Thyroid gland (tissue), 4 donors: ENCODE measurements around the gene SYNCRIP. TPM values are rescaled to one million over a fixed set of nuclear protein-coding genes. Genes with fewer than 3 reads are reported as not detected.

Experiments
- DNase-seq, 2 donors: peaks; one replicate each; pipeline ENCODE4 v3.0.0-alpha.2; 2019
- H3K27ac ChIP-seq, 3 donors: fragments of 200-600 bp; sonication (generic); 1 replicate in 2 of 3; 2 replicates in 1 of 3; pipeline ENCODE4 v1.5.1; 2016 to 2019; ENCODE audit warnings: mild to moderate bottlenecking in 1 of 3, moderate library complexity in 1 of 3
- H3K27me3 ChIP-seq: fragments of 200-600 bp; sonication (generic); one replicate; pipeline ENCODE4 v1.5.1; 2019
- H3K36me3 ChIP-seq, 2 donors: fragments of 200-600 bp; sonication (generic); one replicate each; pipeline ENCODE4 v1.5.1; 2016 to 2019
- H3K4me1 ChIP-seq, 2 donors: fragments of 200-600 bp; sonication (generic); one replicate each; pipeline ENCODE4 v1.5.1; 2017 to 2019
- H3K4me3 ChIP-seq, 3 donors: fragments of 200-600 bp; sonication (generic); replicated peaks in 1 of 3; 1 replicate in 2 of 3; 2 replicates in 1 of 3; pipeline ENCODE4 v1.5.1; 2016; ENCODE audit warnings: mild to moderate bottlenecking in 1 of 3
- H3K9me3 ChIP-seq: fragments of 200-600 bp; sonication (generic); one replicate; pipeline ENCODE4 v1.5.1; 2017
- POLR2A ChIP-seq, 2 donors: fragments of 450-650 bp; IDR thresholded peaks; one replicate each; pipeline ENCODE4 v1.6.1; 2017; ENCODE audit warnings: antibody characterized with exemption in 2 of 2, mild to moderate bottlenecking in 2 of 2, moderate library complexity in 1 of 2
- WGBS, 2 donors: methylation state at CpG; one replicate each; pipeline ENCODE4 v1.1.5; 2017; 5-methylcytosine and 5-hydroxymethylcytosine counted together
- intact Hi-C: fragments of 100-400 bp; cut with DNase I; formaldehyde crosslinking; loops from one replicate; pipeline ENCODE4 v1.15.1; 2023
- total RNA-seq, 4 donors: library from RNA; depleted of rRNA; stranded (reverse); fragments of >200 nt; gene quantifications; one replicate each; pipeline ENCODE4 v1.2.3, GENCODE V29; 2016
- TF ChIP-seq, protein P1 (sequence below), 6 experiments: fragments of 200-600 bp in 3 of 6; fragments of 450-650 bp in 3 of 6; sonication (generic) in 3 of 6; IDR thresholded peaks; one replicate each; pipeline ENCODE4 v1.5.1; 2016 to 2019; ENCODE audit warnings: antibody characterized with exemption in 6 of 6, mild to moderate bottlenecking in 2 of 6, inconsistent platforms in 1 of 6, moderate library complexity in 1 of 6

SYNCRIP gene
- total RNA-seq, 4 donors from 2014 or later: 107 to 144 (median 125) TPM

- no peaks in the 10 kb centered on the region for H3K9me3 ChIP-seq
- WGBS, 2 donors: 88 to 90% methylated on average over 5 of the region's 5 CpGs
- DNase-seq: no peak
- H3K36me3 ChIP-seq: no peaks in the 10 kb centered on the region
- H3K27ac ChIP-seq: no peak overlapping the region
- H3K27me3 ChIP-seq: no peaks in the 10 kb centered on the region
- H3K4me1 ChIP-seq: peaks cover 0 to 27% of the 10 kb centered on the region in 2 donors
- intact Hi-C loops: no loop called here
- TF ChIP-seq, protein P1, sequence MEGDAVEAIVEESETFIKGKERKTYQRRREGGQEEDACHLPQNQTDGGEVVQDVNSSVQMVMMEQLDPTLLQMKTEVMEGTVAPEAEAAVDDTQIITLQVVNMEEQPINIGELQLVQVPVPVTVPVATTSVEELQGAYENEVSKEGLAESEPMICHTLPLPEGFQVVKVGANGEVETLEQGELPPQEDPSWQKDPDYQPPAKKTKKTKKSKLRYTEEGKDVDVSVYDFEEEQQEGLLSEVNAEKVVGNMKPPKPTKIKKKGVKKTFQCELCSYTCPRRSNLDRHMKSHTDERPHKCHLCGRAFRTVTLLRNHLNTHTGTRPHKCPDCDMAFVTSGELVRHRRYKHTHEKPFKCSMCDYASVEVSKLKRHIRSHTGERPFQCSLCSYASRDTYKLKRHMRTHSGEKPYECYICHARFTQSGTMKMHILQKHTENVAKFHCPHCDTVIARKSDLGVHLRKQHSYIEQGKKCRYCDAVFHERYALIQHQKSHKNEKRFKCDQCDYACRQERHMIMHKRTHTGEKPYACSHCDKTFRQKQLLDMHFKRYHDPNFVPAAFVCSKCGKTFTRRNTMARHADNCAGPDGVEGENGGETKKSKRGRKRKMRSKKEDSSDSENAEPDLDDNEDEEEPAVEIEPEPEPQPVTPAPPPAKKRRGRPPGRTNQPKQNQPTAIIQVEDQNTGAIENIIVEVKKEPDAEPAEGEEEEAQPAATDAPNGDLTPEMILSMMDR (IDR thresholded peaks at IDR 0.05): no peak
- TF ChIP-seq POLR2A (IDR thresholded peaks at IDR 0.05): no peak
- H3K4me3 ChIP-seq: no peak overlapping the region
Observed at GRCh38 chr6:85580118-85580877, 62.4 kb downstream of the SYNCRIP start.

GRCh38 chr6:85579581-85579980 is 63.1 kb downstream of the SYNCRIP start:
- Histone ChIP-seq H3K36me3 (no peaks in the 10 kb centered on the region), H3K9me3 (no peaks in the 10 kb centered on the region), H3K4me1 (peaks cover 0 to 27% of the 10 kb centered on the region in 2 donors), H3K27me3 (no peaks in the 10 kb centered on the region), H3K27ac (no peak overlapping the region), H3K4me3 (no peak overlapping the region)
- intact Hi-C loops: no loop called here
- TF ChIP-seq POLR2A (IDR thresholded peaks at IDR 0.05): no peak
- TF ChIP-seq, protein P1 (IDR thresholded peaks at IDR 0.05): no peak
- 43 to 64% methylated on average over 4 of the region's 4 CpGs for WGBS, 2 donors
- peak; percentile 16 to 32 for DNase-seq

DNA sequence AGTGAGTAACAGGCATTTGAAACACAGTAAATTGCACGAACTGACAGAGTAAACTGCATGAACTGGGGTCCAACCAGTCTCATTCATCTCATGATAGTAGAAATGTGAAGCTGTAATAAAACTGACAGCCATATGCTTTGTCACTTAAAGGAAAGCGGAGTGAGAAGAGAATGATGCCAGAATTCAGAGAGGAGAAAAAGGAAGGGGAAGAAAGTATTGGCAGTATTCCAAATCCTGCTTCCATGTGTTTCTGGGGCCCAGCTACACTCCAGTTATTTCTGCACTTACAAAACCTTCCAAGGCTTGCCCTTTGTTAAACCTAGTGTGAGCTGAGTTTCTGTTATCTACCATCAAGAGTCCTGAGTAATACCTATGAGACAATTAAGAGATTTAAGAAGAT is 66.2 kb downstream of the SYNCRIP start:
- Histone ChIP-seq H3K27ac (no peak overlapping the region), H3K36me3 (no peaks in the 10 kb centered on the region), H3K9me3 (no peaks in the 10 kb centered on the region), H3K27me3 (no peaks in the 10 kb centered on the region), H3K4me1 (peaks cover 0 to 27% of the 10 kb centered on the region in 2 donors), H3K4me3 (no peak overlapping the region)
- TF ChIP-seq POLR2A (IDR thresholded peaks at IDR 0.05): no peak
- TF ChIP-seq, protein P1 (IDR thresholded peaks at IDR 0.05): no peak
- intact Hi-C loops: no loop called here
- 76 to 84% methylated on average over 2 of the region's 2 CpGs for WGBS, 2 donors
- no peak for DNase-seq

DNA sequence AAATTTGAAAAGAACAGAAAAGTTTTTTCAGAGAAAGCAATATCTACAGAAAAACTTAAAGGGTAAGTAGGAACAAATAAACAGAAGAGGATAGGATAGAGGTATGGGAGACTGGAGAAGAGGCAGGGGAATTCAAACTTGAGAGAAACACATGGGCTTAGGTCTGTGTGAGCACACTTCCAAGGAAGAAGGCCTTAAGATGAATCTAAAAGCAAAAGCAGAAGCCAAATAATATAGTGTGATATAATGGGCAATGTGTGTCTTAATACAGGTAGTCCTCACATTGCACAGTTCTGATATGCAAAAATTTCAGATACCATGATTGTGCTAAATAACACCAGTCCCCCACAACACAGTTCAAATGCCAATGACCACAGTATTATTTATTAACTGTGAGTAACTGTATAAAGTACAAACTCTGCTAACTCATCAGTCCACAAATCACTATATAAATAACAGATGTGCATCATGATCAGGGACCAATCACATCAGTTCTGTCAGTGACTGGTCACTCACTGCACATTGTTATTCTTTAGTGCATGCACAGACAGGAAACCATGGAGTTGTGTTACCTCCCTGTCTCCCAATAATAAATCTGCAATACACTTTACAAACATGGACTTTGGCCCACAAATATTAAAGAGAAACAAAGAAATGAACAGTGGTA is 67.6 kb downstream of the SYNCRIP start:
- TF ChIP-seq, protein P1 (IDR thresholded peaks at IDR 0.05): no peak
- no peak for TF ChIP-seq POLR2A (IDR thresholded peaks at IDR 0.05)
- no peak for DNase-seq
- Histone ChIP-seq H3K27me3 (no peaks in the 10 kb centered on the region), H3K27ac (no peak overlapping the region), H3K4me3 (no peak overlapping the region), H3K36me3 (no peaks in the 10 kb centered on the region), H3K9me3 (no peaks in the 10 kb centered on the region), H3K4me1 (peaks cover 0 to 20% of the 10 kb centered on the region in 2 donors)
- intact Hi-C loops: no loop called here

DNA sequence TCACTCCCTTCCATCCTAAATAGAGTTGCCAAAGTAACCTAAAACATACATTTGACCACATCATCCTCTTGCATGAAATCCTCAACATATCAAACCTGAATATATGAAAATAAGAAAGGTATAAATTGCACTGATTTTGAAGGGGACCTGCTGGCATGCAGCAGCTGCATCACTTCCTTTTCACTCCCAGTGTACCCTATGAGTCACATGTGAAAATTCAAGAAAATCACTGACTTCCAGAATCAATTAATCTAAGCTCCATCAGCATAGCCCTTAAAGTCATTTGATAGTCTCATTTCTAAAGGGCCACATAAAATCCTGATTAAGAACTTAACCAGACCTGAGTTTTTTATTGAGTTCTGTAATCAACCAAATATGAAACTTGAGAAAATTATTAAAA is 73.4 kb downstream of the SYNCRIP start:
- no peaks in the 10 kb centered on the region for H3K36me3 ChIP-seq
- H3K9me3 ChIP-seq: no peaks in the 10 kb centered on the region
- intact Hi-C loops: no loop called here
- H3K4me1 ChIP-seq: no peaks in the 10 kb centered on the region
- TF ChIP-seq, protein P1 (IDR thresholded peaks at IDR 0.05): no peak
- no peak for TF ChIP-seq POLR2A (IDR thresholded peaks at IDR 0.05)
- H3K27ac ChIP-seq: no peak overlapping the region
- no peak for DNase-seq
- no peaks in the 10 kb centered on the region for H3K27me3 ChIP-seq
- no peak overlapping the region for H3K4me3 ChIP-seq
